GM23248 (cell line): Measurements from ENCODE around the gene BMI1. TPM values are rescaled to one million over a fixed set of nuclear protein-coding genes. Genes with fewer than 3 reads are reported as not detected.
A peak's percentile ranks its signal among the peaks of the same experiment; 100 is the strongest.

ENCODE experiments used
- DNase-seq: peaks from one replicate; pipeline ENCODE4 v3.0.0-alpha.2; 2015
- H2AFZ ChIP-seq: fragments of 200-600 bp; sonication (generic); 2 replicates; pipeline ENCODE4 v1.6.1; 2016; ENCODE audit warnings: antibody characterized with exemption
- H3F3A ChIP-seq: fragments of 200-600 bp; sonication (generic); 2 replicates; pipeline ENCODE4 v1.6.1; 2016; ENCODE audit warnings: mild to moderate bottlenecking, antibody characterized with exemption, mixed run types; ENCODE audit not compliant: insufficient read depth
- H3K27ac ChIP-seq: fragments of 200-600 bp; sonication (generic); 2 replicates; pipeline ENCODE4 v1.5.1; 2016; ENCODE audit warnings: mild to moderate bottlenecking
- H3K27me3 ChIP-seq: fragments of 200-600 bp; sonication (generic); replicated peaks from 2 replicates; pipeline ENCODE4 v1.6.1; 2016; ENCODE audit warnings: mild to moderate bottlenecking; ENCODE audit not compliant: insufficient read depth
- H3K36me3 ChIP-seq: fragments of 200-600 bp; sonication (generic); 2 replicates; pipeline ENCODE4 v1.6.1; 2016; ENCODE audit warnings: low read depth, mild to moderate bottlenecking
- H3K4me1 ChIP-seq: fragments of 200-600 bp; sonication (generic); 2 replicates; pipeline ENCODE4 v1.6.1; 2016; ENCODE audit warnings: mild to moderate bottlenecking; ENCODE audit not compliant: insufficient read depth
- H3K4me2 ChIP-seq: fragments of 200-600 bp; sonication (generic); one replicate; pipeline ENCODE4 v1.6.1; 2016; ENCODE audit warnings: mild to moderate bottlenecking; ENCODE audit not compliant: unreplicated experiment
- H3K4me3 ChIP-seq: fragments of 200-600 bp; sonication (generic); 2 replicates; pipeline ENCODE4 v1.5.1; 2016; ENCODE audit warnings: mild to moderate bottlenecking
- H3K79me2 ChIP-seq: fragments of 200-600 bp; sonication (generic); 2 replicates; pipeline ENCODE4 v1.6.1; 2016; ENCODE audit warnings: mild to moderate bottlenecking; ENCODE audit not compliant: insufficient read depth
- H3K9ac ChIP-seq: fragments of 200-600 bp; sonication (generic); 2 replicates; pipeline ENCODE4 v1.6.1; 2016; ENCODE audit warnings: mild to moderate bottlenecking
- H3K9me2 ChIP-seq: fragments of 200-600 bp; sonication (generic); 2 replicates; pipeline ENCODE4 v1.6.1; 2016; ENCODE audit warnings: mixed run types, mild to moderate bottlenecking, moderate library complexity; ENCODE audit not compliant: insufficient read depth
- H3K9me3 ChIP-seq: fragments of 200-600 bp; sonication (generic); one replicate; pipeline ENCODE4 v1.6.1; 2017; ENCODE audit warnings: low read depth
- H4K20me1 ChIP-seq: fragments of 200-600 bp; sonication (generic); 2 replicates; pipeline ENCODE4 v1.6.0; 2016; ENCODE audit not compliant: insufficient read depth
- EZH2 ChIP-seq: fragments of 200-600 bp; sonication (generic); IDR thresholded peaks from 2 replicates; pipeline ENCODE4 v1.6.1; 2018; ENCODE audit warnings: antibody characterized with exemption, mild to moderate bottlenecking; ENCODE audit not compliant: insufficient read depth, poor library complexity, severe bottlenecking
- EZH2phosphoT487 ChIP-seq: fragments of 200-600 bp; sonication (generic); IDR thresholded peaks from 2 replicates; pipeline ENCODE4 v1.6.1; 2018; ENCODE audit warnings: antibody characterized with exemption, moderate library complexity, mild to moderate bottlenecking, low read depth; ENCODE audit not compliant: insufficient read depth
- WGBS, 2 experiments: methylation state at CpG; one replicate each; pipeline ENCODE4 v1.1.6; 2015 to 2017; ENCODE audit warnings: low lambda C conversion rate in 2 of 2, low coverage in 1 of 2; ENCODE audit errors: missing lambda C conversion rate in 2 of 2; 5-methylcytosine and 5-hydroxymethylcytosine counted together
- in situ Hi-C: fragments of 300-500 bp; cut with MboI; formaldehyde crosslinking; loops from 2 replicates; pipeline ENCODE4 v1.15.0; 2020
- polyA plus RNA-seq: library from polyadenylated mRNA; unstranded; fragments of >200 nt; fragmentation: Nextera tagmentation; extraction: Ambion mirVana; gene quantifications from 2 replicates; pipeline ENCODE4 v1.2.1, GENCODE V29; 2016
- total RNA-seq: library from RNA; depleted of rRNA; stranded (reverse); fragments of >200 nt; shearing (Covaris generic); gene quantifications from 2 replicates; pipeline ENCODE4 v1.2.3, GENCODE V29; 2014; rRNA removed

The BMI1 gene
- total RNA-seq (66.0 and 77.1 TPM in 2 replicates), polyA plus RNA-seq (37.6 and 38.0 TPM in 2 replicates)

- 1 to 4% methylated on average over 22 to 71 of the region's 85 CpGs for WGBS, 2 experiments
- H3K36me3 ChIP-seq: no peaks in the 10 kb centered on the region
- peak within 1 kb of the TSS; percentile 84 for H2AFZ ChIP-seq
- peak within 1 kb of the TSS; percentile 91 for H3K9ac ChIP-seq
- TF ChIP-seq EZH2phosphoT487 (no peak), EZH2 (no peak)
- H3K27ac ChIP-seq: peak within 1 kb of the TSS; percentile 82
- H3K27me3 ChIP-seq: 0 out of 2 replicates have a peak, but pooled peaks cover 5% of the 10 kb centered on the region
- no peaks in the 10 kb centered on the region for H3K9me2 ChIP-seq
- H3K4me3 ChIP-seq: peak within 1 kb of the TSS; percentile 90
- no peaks in the 10 kb centered on the region for H3K9me3 ChIP-seq
- H3K4me2 ChIP-seq: peak within 1 kb of the TSS; percentile 89
- H4K20me1 ChIP-seq: no peaks in the 10 kb centered on the region
- DNase-seq: peak; percentile 90
- peaks cover 44% of the 10 kb centered on the region for H3K4me1 ChIP-seq
- in situ Hi-C loops: no loop called here
- peaks cover 35% of the 10 kb centered on the region; the same call in 1 of the 2 replicates for H3F3A ChIP-seq
- peaks cover 62% of the 10 kb centered on the region for H3K79me2 ChIP-seq
These were observed at the start of gene BMI1 for GRCh38 chr10:22320591-22321155. Gene BMI1, plus strand, starts transcription at chr10:22321099. Its CDS starts 5,351 bp downstream, at chr10:22326450.

- Histone ChIP-seq H3K36me3 (no peaks in the 10 kb centered on the region), H3K9me3 (no peaks in the 10 kb centered on the region), H3K4me3 (no peak overlapping the region), H3K27ac (no peak overlapping the region), H3K79me2 (no peaks in the 10 kb centered on the region), H2AFZ (no peak overlapping the region), H3K4me1 (no peaks in the 10 kb centered on the region), H3K9ac (no peak overlapping the region), H3K9me2 (no peaks in the 10 kb centered on the region), H3K27me3 (no peaks in the 10 kb centered on the region), H4K20me1 (no peaks in the 10 kb centered on the region), H3K4me2 (no peak overlapping the region), H3F3A (no peaks in the 10 kb centered on the region)
- peak; percentile 8 for DNase-seq
- TF ChIP-seq EZH2phosphoT487 (no peak), EZH2 (no peak)
- in situ Hi-C loops: no loop called here
- WGBS, 2 experiments: 72 to 77% methylated on average over 6 of the region's 6 CpGs
These were observed 49.1 kb upstream of the BMI1 start for GRCh38 chr10:22271786-22272185.

- H3K4me1 ChIP-seq: no peaks in the 10 kb centered on the region
- 96 to 97% methylated on average over 4 of the region's 4 CpGs for WGBS, 2 experiments
- H2AFZ ChIP-seq: no peak overlapping the region
- no peak for TF ChIP-seq EZH2phosphoT487
- no peak for TF ChIP-seq EZH2
- H3K79me2 ChIP-seq: no peaks in the 10 kb centered on the region
- H3K27me3 ChIP-seq: peaks cover 8% of the 10 kb centered on the region
- no peaks in the 10 kb centered on the region for H3K36me3 ChIP-seq
- no peaks in the 10 kb centered on the region for H3K9me3 ChIP-seq
- H3F3A ChIP-seq: no peaks in the 10 kb centered on the region
- in situ Hi-C loops: no loop called here
- no peak overlapping the region for H3K4me2 ChIP-seq
- DNase-seq: no peak
- no peak overlapping the region for H3K9ac ChIP-seq
- no peak overlapping the region for H3K4me3 ChIP-seq
- no peaks in the 10 kb centered on the region for H4K20me1 ChIP-seq
- H3K27ac ChIP-seq: no peak overlapping the region
- H3K9me2 ChIP-seq: no peaks in the 10 kb centered on the region
These were observed 42.5 kb upstream of the BMI1 start for GRCh38 chr10:22278441-22278782.

- no peaks in the 10 kb centered on the region for H3K9me3 ChIP-seq
- no peaks in the 10 kb centered on the region for H3K4me1 ChIP-seq
- in situ Hi-C loops: no loop called here
- H3K4me3 ChIP-seq: no peak overlapping the region
- H3K9ac ChIP-seq: no peak overlapping the region
- TF ChIP-seq EZH2 (no peak), EZH2phosphoT487 (no peak)
- no peak overlapping the region for H2AFZ ChIP-seq
- DNase-seq: no peak
- no peaks in the 10 kb centered on the region for H3K79me2 ChIP-seq
- H3K36me3 ChIP-seq: no peaks in the 10 kb centered on the region
- H3K27ac ChIP-seq: no peak overlapping the region
- H3K27me3 ChIP-seq: peaks cover 8% of the 10 kb centered on the region
- no peaks in the 10 kb centered on the region for H3K9me2 ChIP-seq
- H4K20me1 ChIP-seq: no peaks in the 10 kb centered on the region
- H3K4me2 ChIP-seq: no peak overlapping the region
- 31 to 35% methylated on average over 6 of the region's 6 CpGs for WGBS, 2 experiments
- no peaks in the 10 kb centered on the region for H3F3A ChIP-seq
These were observed 40.8 kb upstream of the BMI1 start for GRCh38 chr10:22280078-22280477.
